WTC11 (cell line): Measurements from ENCODE around the gene PER3.

ENCODE experiments used
- AFF4 ChIP-seq: sonication (generic); formaldehyde crosslinking; IDR thresholded peaks from 2 replicates; pipeline ENCODE4 v1.8.1; 2023; ENCODE audit warnings: mild to moderate bottlenecking, missing genetic modification reagents, borderline replicate concordance
- CREB1 ChIP-seq: sonication (generic); formaldehyde crosslinking; IDR thresholded peaks from 2 replicates; pipeline ENCODE4 v1.8.0; 2023; ENCODE audit warnings: mild to moderate bottlenecking, missing genetic modification reagents
- CTCF ChIP-seq: fragments of 200-600 bp; IDR thresholded peaks from 2 replicates; pipeline ENCODE4 v1.8.0; 2022; ENCODE audit warnings: antibody characterized with exemption
- ETV6 ChIP-seq: sonication (generic); formaldehyde crosslinking; IDR thresholded peaks from 2 replicates; pipeline ENCODE4 v1.8.1; 2022; ENCODE audit warnings: mild to moderate bottlenecking, missing genetic modification reagents
- GABPB1 ChIP-seq: sonication (generic); formaldehyde crosslinking; IDR thresholded peaks from 2 replicates; pipeline ENCODE4 v1.8.1; 2023; ENCODE audit warnings: mild to moderate bottlenecking, missing genetic modification reagents
- MXD4 ChIP-seq: fragments of 250-450 bp; sonication (Bioruptor Pico); IDR thresholded peaks from 2 replicates; pipeline ENCODE4 v1.8.0; 2021; ENCODE audit warnings: mild to moderate bottlenecking, moderate library complexity, borderline replicate concordance
- PRDM15 ChIP-seq: sonication (generic); formaldehyde crosslinking; IDR thresholded peaks from 2 replicates; pipeline ENCODE4 v1.8.0; 2022; ENCODE audit warnings: missing genetic modification reagents

- TF ChIP-seq CTCF (no peak), MXD4 (CRISPR knock-in tag) (no peak), PRDM15 (CRISPR knock-in tag) (no peak), ETV6 (CRISPR knock-in tag) (no peak), CREB1 (CRISPR knock-in tag) (no peak), GABPB1 (CRISPR knock-in tag) (no peak), AFF4 (CRISPR knock-in tag) (no peak)
Observed at GRCh38 chr1:7751174-7751573, 32.9 kb upstream of the PER3 start.
